8988T (cell line): ENCODE measurements around the gene CACNA1E.

Experiments
- DNase-seq: peaks from one replicate; pipeline ENCODE4 v3.0.0; 2011

Gene CACNA1E

GRCh38 chr1:181777812-181778211, 294.5 kb downstream of the CACNA1E start:
- no peak for DNase-seq

DNA sequence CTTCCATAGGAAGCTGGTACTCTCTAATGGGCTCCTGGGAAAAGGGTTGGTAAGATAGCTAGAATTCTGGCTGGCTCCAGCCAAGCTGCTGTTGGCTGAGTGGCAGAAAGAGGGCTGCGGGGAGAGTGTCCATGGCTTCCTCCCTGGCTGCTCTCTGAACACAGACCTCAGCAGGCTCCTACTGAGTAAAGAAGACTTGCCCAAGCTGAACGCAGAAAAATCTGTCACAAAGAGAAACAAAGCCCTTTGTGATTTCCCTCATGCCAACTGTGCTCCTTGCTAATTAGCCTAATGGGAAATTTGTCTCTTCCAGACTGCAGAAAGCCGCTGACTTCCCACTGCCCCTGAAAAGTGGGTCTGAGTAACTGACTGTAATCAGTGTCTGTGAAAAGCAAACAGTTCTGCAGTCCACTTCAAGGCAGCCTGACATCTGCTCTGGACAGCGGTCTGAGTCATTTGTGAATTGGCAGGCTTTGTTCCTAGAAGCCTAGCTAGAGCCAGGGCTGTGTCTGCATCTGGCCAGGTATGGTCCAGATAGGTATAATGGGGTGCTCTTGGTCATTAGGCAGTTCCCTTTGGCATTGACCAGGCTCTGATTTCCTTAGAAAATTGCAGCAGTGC, 295.4 kb downstream of the CACNA1E start:
- DNase-seq, result no peak

- DNase-seq, result no peak
These were observed 296.0 kb downstream of the CACNA1E start for GRCh38 chr1:181779343-181779742.

DNA sequence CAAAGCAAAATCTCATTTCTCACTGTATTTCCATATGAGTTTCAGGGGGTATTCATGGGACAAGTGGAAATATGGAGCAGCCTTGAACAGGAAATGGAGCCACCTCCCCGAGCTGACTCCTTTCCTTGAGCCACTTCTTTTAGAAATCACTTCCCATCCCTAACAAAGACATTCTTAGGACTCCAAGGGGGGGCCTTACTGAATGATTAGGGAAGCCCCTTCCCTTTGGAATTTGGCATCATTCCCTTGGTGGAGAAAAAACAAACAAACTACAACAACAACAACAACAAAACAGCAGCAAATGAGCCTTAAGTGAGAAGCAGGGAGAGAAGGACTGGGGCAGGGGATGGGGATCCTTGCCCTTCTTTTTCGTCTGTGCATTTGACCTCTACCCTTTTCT, 299.9 kb downstream of the CACNA1E start:
- no peak for DNase-seq

- DNase-seq, result no peak
These were observed 300.8 kb downstream of the CACNA1E start for GRCh38 chr1:181784039-181784683.

- no peak for DNase-seq
These were observed 306.1 kb downstream of the CACNA1E start for GRCh38 chr1:181789395-181789794.

DNA sequence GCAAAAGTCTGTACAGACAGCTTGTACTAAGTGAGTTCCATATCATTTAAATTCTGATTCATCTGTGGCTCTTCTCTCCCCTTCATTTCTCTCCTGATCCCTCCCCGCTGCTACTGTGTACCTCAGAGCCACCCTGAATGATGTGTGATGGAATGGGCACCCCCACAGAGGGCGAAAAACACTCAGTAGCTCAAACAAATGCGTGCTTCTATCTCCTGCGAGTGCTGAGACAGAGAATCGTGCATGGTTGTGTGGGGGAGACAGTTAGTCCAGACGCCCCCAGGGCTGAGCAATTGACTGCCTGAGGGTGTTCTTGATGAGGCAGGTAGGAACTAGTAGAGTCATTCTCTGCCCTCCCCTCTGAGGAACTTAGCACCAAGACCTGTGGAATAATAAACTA, 308.4 kb downstream of the CACNA1E start:
- DNase-seq, result no peak

- no peak for DNase-seq
These were observed 310.5 kb downstream of the CACNA1E start for GRCh38 chr1:181793831-181794230.

DNA sequence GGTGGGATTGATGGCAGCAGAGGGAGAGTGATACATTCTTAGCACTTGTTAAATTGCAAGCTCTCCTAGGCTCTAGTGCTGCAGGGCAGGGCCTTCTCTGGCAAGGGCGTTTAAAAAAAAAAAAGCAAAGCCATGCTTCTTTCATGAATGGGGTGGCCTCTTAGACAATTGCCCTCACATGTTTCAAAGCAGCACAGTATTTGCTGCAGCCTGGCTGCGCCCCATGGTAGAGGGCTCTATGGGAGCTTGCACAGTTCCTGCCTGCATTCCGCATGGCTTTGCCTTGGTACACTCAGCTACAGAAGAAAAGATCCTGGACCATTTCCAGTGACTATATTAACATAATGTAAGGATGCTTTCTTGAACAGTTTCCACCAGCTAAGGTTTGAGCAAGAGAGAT, 311.0 kb downstream of the CACNA1E start:
- no peak for DNase-seq

- no peak for DNase-seq
These were observed 315.0 kb downstream of the CACNA1E start for GRCh38 chr1:181798191-181798926.

DNA sequence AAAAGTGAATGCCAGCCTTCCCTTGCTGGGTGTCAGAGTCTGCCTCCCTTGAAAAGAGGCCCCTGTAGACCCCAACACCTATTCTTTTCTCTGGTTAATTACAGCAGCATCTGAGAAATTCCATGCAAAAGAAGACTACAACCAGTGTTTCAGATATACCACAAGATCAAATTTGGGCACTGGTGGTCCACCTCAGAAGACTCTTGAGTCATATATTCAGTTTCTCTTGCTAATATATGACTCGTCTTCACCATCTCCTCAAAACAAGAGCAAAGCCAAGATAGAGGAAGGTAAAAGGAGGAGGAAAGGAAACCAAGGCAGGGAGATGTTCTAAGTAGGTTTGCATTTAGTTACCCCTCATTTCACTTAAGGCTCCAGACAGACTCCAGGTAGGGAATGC, 318.3 kb downstream of the CACNA1E start:
- no peak for DNase-seq

GRCh38 chr1:181802466-181802865, 319.1 kb downstream of the CACNA1E start:
- DNase-seq, result no peak

- DNase-seq, result no peak
These were observed 320.1 kb downstream of the CACNA1E start for GRCh38 chr1:181803421-181803820.

DNA sequence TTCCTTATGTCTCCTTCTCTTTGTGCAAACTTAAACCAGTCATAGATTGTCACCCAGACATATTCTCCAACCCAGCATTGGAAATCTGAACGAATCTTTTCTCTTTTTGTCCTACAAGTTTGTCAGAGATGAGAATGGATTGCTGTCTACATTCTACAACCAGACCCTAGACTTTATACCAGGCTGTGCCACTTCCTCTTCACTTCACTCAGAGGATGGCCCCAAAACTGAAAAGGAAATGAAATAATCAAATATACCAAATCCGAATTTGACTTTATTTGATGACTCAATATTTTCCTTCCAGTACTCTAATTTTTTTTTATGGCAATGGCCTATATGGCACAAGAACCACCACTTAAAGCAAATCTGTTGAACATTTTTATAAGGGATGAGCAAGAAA, 321.7 kb downstream of the CACNA1E start:
- no peak for DNase-seq

- no peak for DNase-seq
These were observed 323.4 kb downstream of the CACNA1E start for GRCh38 chr1:181806746-181807145.

DNA sequence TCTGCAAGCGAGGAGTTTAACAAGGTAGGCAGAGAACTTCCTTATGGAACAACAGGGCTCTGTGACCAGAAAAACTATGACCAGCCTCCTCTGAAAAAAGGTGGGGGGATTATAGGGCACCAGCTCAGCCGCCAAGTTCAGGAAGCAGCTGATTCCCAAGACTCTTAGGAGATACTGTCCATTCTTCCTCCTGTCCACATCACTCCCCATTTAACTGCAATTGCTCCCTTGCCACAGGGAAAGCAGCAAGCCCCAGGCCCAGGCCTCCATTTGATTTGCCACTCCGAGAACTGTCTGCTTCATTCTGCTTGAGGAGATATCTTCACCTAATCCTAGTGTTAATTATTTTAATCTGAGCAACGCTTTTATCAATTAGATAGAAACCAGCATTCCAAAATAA, 323.9 kb downstream of the CACNA1E start:
- DNase-seq, result no peak

- DNase-seq, result no peak
These were observed 326.8 kb downstream of the CACNA1E start for GRCh38 chr1:181809991-181810545.

DNA sequence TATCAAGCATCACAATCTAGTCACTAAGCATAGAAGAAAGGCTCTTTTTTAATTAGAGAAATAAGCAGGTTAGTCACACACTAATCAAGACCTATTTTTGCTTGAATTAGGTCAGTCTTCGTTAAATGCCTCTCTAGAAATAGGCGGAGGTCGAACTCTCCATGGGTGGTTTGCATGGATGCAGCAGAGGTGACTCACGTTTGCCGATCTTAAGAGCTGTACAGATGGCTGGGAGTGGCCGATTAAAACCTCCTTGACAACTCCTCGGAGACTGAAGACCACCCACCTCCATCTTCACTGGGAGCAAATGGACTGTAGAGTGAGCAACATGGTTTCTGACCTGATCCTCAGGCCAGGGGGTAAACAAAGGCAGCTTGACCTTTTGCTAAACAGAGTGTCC, 328.9 kb downstream of the CACNA1E start:
- no peak for DNase-seq

DNA sequence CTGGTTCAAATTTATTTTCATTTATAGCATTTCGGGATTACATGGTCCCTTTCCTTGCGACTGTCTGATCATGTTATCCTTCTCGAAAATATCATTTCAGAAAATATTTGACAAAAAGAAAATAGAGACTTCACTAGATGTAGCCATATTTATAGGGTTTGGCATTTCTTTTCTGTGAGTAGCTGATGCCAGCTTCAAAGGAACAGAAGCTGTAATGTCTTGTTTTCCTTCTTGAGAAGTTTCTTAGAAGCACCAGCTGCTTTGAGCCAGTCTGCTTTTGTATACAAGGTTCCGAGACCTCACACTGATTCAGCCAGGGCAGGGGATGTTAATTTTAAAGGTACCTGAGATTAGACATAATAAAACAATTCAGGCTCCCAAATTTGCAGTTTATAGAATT, 329.9 kb downstream of the CACNA1E start:
- no peak for DNase-seq

DNA sequence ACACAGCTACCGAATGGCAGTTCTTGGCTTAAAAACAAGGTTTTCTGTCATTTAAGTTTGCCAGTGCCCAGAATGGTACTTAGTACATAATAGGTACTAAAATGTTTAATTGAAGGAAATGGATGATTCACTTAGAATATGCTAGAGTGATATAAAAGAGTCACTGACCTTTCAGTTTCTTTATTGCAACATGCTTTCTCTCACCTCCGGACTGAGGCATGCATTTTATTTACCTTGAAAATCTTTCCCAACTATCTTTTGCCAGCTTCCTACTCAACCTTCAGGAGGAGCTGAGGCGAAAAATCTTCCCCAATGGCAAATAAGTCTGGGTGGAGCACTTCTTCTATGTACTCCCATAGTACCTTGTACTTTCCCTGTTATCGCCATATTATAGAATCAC, 333.3 kb downstream of the CACNA1E start:
- DNase-seq, result no peak

DNA sequence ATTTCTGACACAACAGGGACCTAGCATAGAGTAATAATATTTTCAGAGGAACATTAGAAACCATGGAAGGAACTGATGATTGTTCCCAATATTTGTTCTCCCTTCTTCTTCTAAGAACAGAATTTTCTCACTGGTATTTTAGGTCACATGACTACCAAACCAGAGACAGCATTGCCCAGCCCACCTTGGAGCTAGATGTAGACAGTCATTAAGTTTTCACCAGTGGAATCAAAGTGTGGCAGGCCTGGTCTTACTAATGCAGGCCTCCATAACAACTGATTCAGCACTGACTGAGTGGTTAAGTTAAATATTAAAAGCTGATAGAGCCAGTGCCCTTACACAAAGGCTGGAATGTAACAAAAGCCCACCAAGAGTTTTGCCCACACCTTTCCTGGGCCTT, 333.8 kb downstream of the CACNA1E start:
- no peak for DNase-seq

GRCh38 chr1:181818459-181818858, 335.1 kb downstream of the CACNA1E start:
- DNase-seq, result no peak

GRCh38 chr1:181818943-181819342, 335.6 kb downstream of the CACNA1E start:
- no peak for DNase-seq

GRCh38 chr1:181821701-181822100, 338.4 kb downstream of the CACNA1E start:
- DNase-seq, result no peak
